Dermis blood vessel endothelial cell (primary cell): ENCODE results near the gene CCL11. TPM values are rescaled to one million over a fixed set of nuclear protein-coding genes. Genes with fewer than 3 reads are reported as not detected.

ENCODE experiments used
- DNase-seq: peaks from one replicate; pipeline ENCODE4 v3.0.0; 2010
- total RNA-seq: library from RNA; depleted of rRNA; stranded (reverse); fragments of >200 nt; gene quantifications from 2 replicates; pipeline ENCODE4 v1.2.3, GENCODE V29; 2014

Gene CCL11
- not detected in 2 replicates for total RNA-seq

GRCh38 chr17:34285286-34285792 is at the start of gene CCL11:
Gene CCL11 (plus strand): TSS chr17:34285742. CDS start chr17:34285809, 67 bp downstream.
- DNase-seq = no peak

- DNase-seq = no peak
Observed at GRCh38 chr17:34236281-34236892, 49.2 kb upstream of the CCL11 start.

- no peak for DNase-seq
Observed at GRCh38 chr17:34237458-34237857, 48.1 kb upstream of the CCL11 start.

GRCh38 chr17:34241062-34241461 is 44.5 kb upstream of the CCL11 start:
- DNase-seq = peak; percentile 81

- peak; percentile 78 for DNase-seq
Observed at GRCh38 chr17:34242587-34243363, 42.8 kb upstream of the CCL11 start.

- no peak for DNase-seq
Observed at GRCh38 chr17:34243364-34244320, 41.9 kb upstream of the CCL11 start.

GRCh38 chr17:34245351-34245905 is 40.1 kb upstream of the CCL11 start:
- no peak for DNase-seq

- DNase-seq = no peak
Observed at GRCh38 chr17:34246446-34246845, 39.1 kb upstream of the CCL11 start.

- no peak for DNase-seq
Observed at GRCh38 chr17:34246881-34247280, 38.7 kb upstream of the CCL11 start.

- peak; percentile 92 for DNase-seq
Observed at GRCh38 chr17:34248511-34249024, 37.0 kb upstream of the CCL11 start.

GRCh38 chr17:34249061-34249460 is 36.5 kb upstream of the CCL11 start:
- DNase-seq = peak; percentile 19

- peak; percentile 6 for DNase-seq
Observed at GRCh38 chr17:34249478-34249877, 36.1 kb upstream of the CCL11 start.

- DNase-seq = peak; percentile 5
Observed at GRCh38 chr17:34251186-34251585, 34.4 kb upstream of the CCL11 start.

- no peak for DNase-seq
Observed at GRCh38 chr17:34252095-34252443, 33.5 kb upstream of the CCL11 start.

- DNase-seq = peak; percentile 98
Observed at GRCh38 chr17:34252444-34253138, 33.0 kb upstream of the CCL11 start.

GRCh38 chr17:34253139-34253525 is 32.4 kb upstream of the CCL11 start:
- no peak for DNase-seq

- DNase-seq = peak; percentile 73
Observed at GRCh38 chr17:34254146-34254545, 31.4 kb upstream of the CCL11 start.

GRCh38 chr17:34254651-34255380 is 30.7 kb upstream of the CCL11 start, which contains the start of gene CCL2:
Gene CCL2 (plus strand): TSS chr17:34255285. CDS start chr17:34255350, 65 bp downstream.
- peak; percentile 94 for DNase-seq

GRCh38 chr17:34255381-34255732 is 30.2 kb upstream of the CCL11 start:
- no peak for DNase-seq

GRCh38 chr17:34255841-34256240 is 29.7 kb upstream of the CCL11 start:
- DNase-seq = peak; percentile 23
